Aorta (tissue), 5 donors: ENCODE results near the gene ELAVL1. TPM values are rescaled to one million over a fixed set of nuclear protein-coding genes. Genes with fewer than 3 reads are reported as not detected.

Experiments used
- ATAC-seq: fragments of 200-7000 bp; cut with Tn5 transposase; one replicate; pipeline ENCODE4 v1.9.1; 2022; ENCODE audit warnings: moderate library complexity; ENCODE audit not compliant: low FRiP score
- DNase-seq, 2 donors: peaks; one replicate each; pipeline ENCODE4 v3.0.0-alpha.2; 2020
- H3K27ac ChIP-seq, 2 donors: one replicate each; pipeline ENCODE4 v1.5.1; 2013; ENCODE audit warnings: low read length in 2 of 2, mild to moderate bottlenecking in 2 of 2, moderate library complexity in 2 of 2, control low read depth in 1 of 2, inconsistent platforms in 1 of 2, low read depth in 1 of 2
- H3K27me3 ChIP-seq, 2 donors: one replicate each; pipeline ENCODE4 v1.6.1; 2013; ENCODE audit warnings: control low read depth in 1 of 2, low read length in 1 of 2, mild to moderate bottlenecking in 1 of 2, moderate library complexity in 1 of 2; ENCODE audit not compliant: insufficient read depth in 2 of 2, control insufficient read depth in 1 of 2
- H3K36me3 ChIP-seq, 2 donors: one replicate each; pipeline ENCODE4 v1.6.1; 2013; ENCODE audit warnings: control low read depth in 1 of 2, low read length in 1 of 2, mild to moderate bottlenecking in 1 of 2; ENCODE audit not compliant: insufficient read depth in 2 of 2, control insufficient read depth in 1 of 2
- H3K4me1 ChIP-seq, 2 donors: one replicate each; pipeline ENCODE4 v1.6.1; 2013; ENCODE audit warnings: low read length in 2 of 2, control low read depth in 1 of 2, mild to moderate bottlenecking in 1 of 2, moderate library complexity in 1 of 2; ENCODE audit not compliant: insufficient read depth in 2 of 2, control insufficient read depth in 1 of 2
- H3K4me3 ChIP-seq, 2 donors: one replicate each; pipeline ENCODE4 v1.5.1; 2013; ENCODE audit warnings: low read length in 2 of 2, control low read depth in 1 of 2, mild to moderate bottlenecking in 1 of 2
- H3K9me3 ChIP-seq: one replicate; pipeline ENCODE4 v1.6.1; 2013; ENCODE audit warnings: mild to moderate bottlenecking, low read length; ENCODE audit not compliant: control insufficient read depth
- WGBS, 2 donors: extraction: QIAGEN DNeasy Blood & Tissue Kit; methylation state at CpG; one replicate each; pipeline ENCODE4 v1.1.7; 2013; 5-methylcytosine and 5-hydroxymethylcytosine counted together
- intact Hi-C, 2 donors: fragments of 100-400 bp; cut with DNase I; formaldehyde crosslinking; loops; one replicate each; pipeline versions ENCODE4 v1.14.2 to v1.15.0; 2022
- polyA plus RNA-seq, 2 donors: library from polyadenylated mRNA; stranded (reverse); fragments of 200-250 nt; gene quantifications; one replicate each; pipeline ENCODE4 v1.2.3, GENCODE V29; 2013
- total RNA-seq, 2 donors: library from RNA; stranded (reverse); fragmentation: NEBNext Ultra II Directional; extraction: Animal tissue kit (Norgen Biotek cat#: 25700); gene quantifications; one replicate each; pipeline ENCODE4 v1.2.1, GENCODE V29; 2021
- donor health status: healthy with polysubstance abuse.
- donor health status: Bipolar disorder and iron deficiency.
- donor health status: DM: no; HTN: no; CAD: no.
- donor health status: DM: no; HTN: no; CAD: no.
- donor health status: DM: yes; HTN: yes; CAD: no.

Gene ELAVL1
- total and polyA plus RNA-seq, 4 donors: 8.1 to 48.9 (median 36.4) TPM

- DNase-seq (no peak), ATAC-seq (peak; percentile 16)
- Histone ChIP-seq H3K9me3 (no peaks in the 10 kb centered on the region), H3K27ac (no peak overlapping the region), H3K36me3 (peaks cover 0 to 3% of the 10 kb centered on the region in 2 donors), H3K4me3 (no peak overlapping the region), H3K4me1 (no peaks in the 10 kb centered on the region), H3K27me3 (no peaks in the 10 kb centered on the region)
- WGBS, 2 donors: 84 to 86% methylated on average over 33 to 35 of the region's 35 CpGs
- intact Hi-C loops: no loop called here
These were observed 33.6 kb downstream of the ELAVL1 start for GRCh38 chr19:7971553-7972520.

GRCh38 chr19:7970716-7971448 lies 34.6 kb downstream of the ELAVL1 start:
- intact Hi-C loops: no loop called here
- Histone ChIP-seq H3K9me3 (no peaks in the 10 kb centered on the region), H3K27me3 (no peaks in the 10 kb centered on the region), H3K36me3 (peaks cover 0 to 3% of the 10 kb centered on the region in 2 donors), H3K27ac (no peak overlapping the region), H3K4me3 (no peak overlapping the region), H3K4me1 (no peaks in the 10 kb centered on the region)
- ATAC-seq: no peak
- WGBS, 2 donors: 69 to 73% methylated on average over 12 of the region's 12 CpGs
- no peak for DNase-seq

- Histone ChIP-seq H3K27me3 (no peaks in the 10 kb centered on the region), H3K27ac (no peak overlapping the region), H3K4me1 (no peaks in the 10 kb centered on the region), H3K4me3 (no peak overlapping the region), H3K9me3 (no peaks in the 10 kb centered on the region), H3K36me3 (peaks cover 0 to 3% of the 10 kb centered on the region in 2 donors)
- 82 to 84% methylated on average over 11 of the region's 11 CpGs for WGBS, 2 donors
- ATAC-seq: no peak
- intact Hi-C loops: no loop called here
- no peak for DNase-seq
These were observed 35.9 kb downstream of the ELAVL1 start for GRCh38 chr19:7969555-7969939.

GRCh38 chr19:7968796-7969554 lies 36.5 kb downstream of the ELAVL1 start:
- no peaks in the 10 kb centered on the region for H3K9me3 ChIP-seq
- no peak overlapping the region for H3K4me3 ChIP-seq
- intact Hi-C loops: no loop called here
- ATAC-seq (no peak), DNase-seq (no peak)
- WGBS, 2 donors: 89 to 91% methylated on average over 20 of the region's 20 CpGs
- no peaks in the 10 kb centered on the region for H3K27me3 ChIP-seq
- no peak overlapping the region for H3K27ac ChIP-seq
- H3K36me3 ChIP-seq: peaks cover 0 to 3% of the 10 kb centered on the region in 2 donors
- no peaks in the 10 kb centered on the region for H3K4me1 ChIP-seq

GRCh38 chr19:7968008-7968795 lies 37.2 kb downstream of the ELAVL1 start:
- no peaks in the 10 kb centered on the region for H3K9me3 ChIP-seq
- no peak overlapping the region for H3K4me3 ChIP-seq
- no peak for ATAC-seq
- no peaks in the 10 kb centered on the region for H3K27me3 ChIP-seq
- H3K36me3 ChIP-seq: peaks cover 0 to 3% of the 10 kb centered on the region in 2 donors
- DNase-seq: no peak
- intact Hi-C loops: no loop called here
- no peaks in the 10 kb centered on the region for H3K4me1 ChIP-seq
- 89 to 91% methylated on average over 15 of the region's 15 CpGs for WGBS, 2 donors
- H3K27ac ChIP-seq: no peak overlapping the region

- 85 to 88% methylated on average over 12 of the region's 12 CpGs for WGBS, 2 donors
- Histone ChIP-seq H3K4me3 (no peak overlapping the region), H3K27me3 (no peaks in the 10 kb centered on the region), H3K9me3 (no peaks in the 10 kb centered on the region), H3K36me3 (peaks cover 3% of the 10 kb centered on the region in 2 donors), H3K4me1 (no peaks in the 10 kb centered on the region), H3K27ac (no peak overlapping the region)
- ATAC-seq: no peak
- intact Hi-C loops: no loop called here
- no peak for DNase-seq
These were observed 39.3 kb downstream of the ELAVL1 start for GRCh38 chr19:7965921-7966665.

GRCh38 chr19:7965259-7965841 lies 40.1 kb downstream of the ELAVL1 start:
- no peak for ATAC-seq
- no peak for DNase-seq
- H3K9me3 ChIP-seq: no peaks in the 10 kb centered on the region
- intact Hi-C loops: no loop called here
- no peaks in the 10 kb centered on the region for H3K27me3 ChIP-seq
- WGBS, 2 donors: 88 to 90% methylated on average over 12 of the region's 12 CpGs
- H3K36me3 ChIP-seq: peaks cover 3% of the 10 kb centered on the region in 2 donors
- H3K4me3 ChIP-seq: no peak overlapping the region
- H3K27ac ChIP-seq: no peak overlapping the region
- no peaks in the 10 kb centered on the region for H3K4me1 ChIP-seq
